Uterus (tissue), 2 donors: ENCODE data around the gene CMTR2.

ENCODE experiments used
- CTCF ChIP-seq, 4 experiments: fragments of 200-600 bp in 2 of 4; fragments of 450-650 bp in 2 of 4; sonication (generic) in 2 of 4; IDR thresholded peaks; one replicate each; pipeline ENCODE4 v1.5.1; 2016 to 2019; ENCODE audit warnings: antibody characterized with exemption in 4 of 4, mild to moderate bottlenecking in 2 of 4, moderate library complexity in 1 of 4
- POLR2A ChIP-seq, 2 donors: fragments of 450-650 bp; IDR thresholded peaks; one replicate each; pipeline ENCODE4 v1.6.1; 2016; ENCODE audit warnings: antibody characterized with exemption in 2 of 2, mild to moderate bottlenecking in 1 of 2, moderate library complexity in 1 of 2

- TF ChIP-seq CTCF (IDR thresholded peaks at IDR 0.05) (no peak), POLR2A (IDR thresholded peaks at IDR 0.05) (no peak)
Observed at GRCh38 chr16:71262391-71262790, 26.8 kb downstream of the CMTR2 start.
